CD14-positive monocyte (primary cell): ENCODE results near the gene MYO5C. TPM values are rescaled to one million over a fixed set of nuclear protein-coding genes. Genes with fewer than 3 reads are reported as not detected.

Experiments used
- DNase-seq, 3 donors: peaks; one replicate each; pipeline ENCODE4 v3.0.0-alpha.2; 2011 to 2022
- H2AFZ ChIP-seq: 2 replicates; pipeline ENCODE4 v1.6.0; 2012; ENCODE audit warnings: mild to moderate bottlenecking, low read depth, low read length, inconsistent platforms; ENCODE audit not compliant: insufficient read depth, poor library complexity, severe bottlenecking
- H3K27ac ChIP-seq, 2 donors: 1 replicate in 1 of 2; 2 replicates in 1 of 2; pipeline ENCODE4 v1.5.1; 2012 to 2013; ENCODE audit warnings: low read length in 2 of 2, control low read depth in 1 of 2, inconsistent platforms in 1 of 2, low read depth in 1 of 2, mild to moderate bottlenecking in 1 of 2
- H3K27me3 ChIP-seq, 2 donors: one replicate each; pipeline versions ENCODE4 v1.6.0 to v1.6.1; 2011 to 2013; ENCODE audit warnings: low read length in 2 of 2; ENCODE audit not compliant: control insufficient read depth in 2 of 2, insufficient read depth in 2 of 2
- H3K36me3 ChIP-seq, 2 donors: replicated peaks in 1 of 2; 1 replicate in 1 of 2; 2 replicates in 1 of 2; pipeline versions ENCODE4 v1.5.1 to v1.6.1; 2012 to 2013; ENCODE audit warnings: low read length in 2 of 2, control low read depth in 1 of 2, inconsistent platforms in 1 of 2, mild to moderate bottlenecking in 1 of 2; ENCODE audit not compliant: insufficient read depth in 2 of 2, control insufficient read depth in 1 of 2
- H3K4me1 ChIP-seq, 2 donors: 1 replicate in 1 of 2; 2 replicates in 1 of 2; pipeline versions ENCODE4 v1.5.1 to v1.6.1; 2012 to 2013; ENCODE audit warnings: low read length in 2 of 2, control low read depth in 1 of 2, inconsistent platforms in 1 of 2, mild to moderate bottlenecking in 1 of 2, moderate library complexity in 1 of 2; ENCODE audit not compliant: insufficient read depth in 2 of 2, control insufficient read depth in 1 of 2
- H3K4me2 ChIP-seq: replicated peaks from 2 replicates; pipeline ENCODE3; 2012; ENCODE audit warnings: low read length, moderate library complexity, mild to moderate bottlenecking; ENCODE audit not compliant: poor library complexity, severe bottlenecking; ENCODE audit errors: extremely low read depth
- H3K4me3 ChIP-seq, 3 experiments: fragments of 200-600 bp in 1 of 3; sonication (generic) in 1 of 3; replicated peaks in 1 of 3; 1 replicate in 2 of 3; 2 replicates in 1 of 3; pipeline ENCODE4 v1.5.1; 2011 to 2013; ENCODE audit warnings: low read length in 3 of 3, mild to moderate bottlenecking in 3 of 3, control low read depth in 2 of 3, low read depth in 2 of 3, inconsistent platforms in 1 of 3, moderate library complexity in 1 of 3
- H3K79me2 ChIP-seq: 2 replicates; pipeline ENCODE4 v1.6.0; 2012; ENCODE audit warnings: mild to moderate bottlenecking, control low read depth, inconsistent platforms, low read length, moderate library complexity; ENCODE audit not compliant: insufficient read depth
- H3K9ac ChIP-seq: 2 replicates; pipeline ENCODE4 v1.6.0; 2017; ENCODE audit warnings: low read length, mild to moderate bottlenecking; ENCODE audit not compliant: insufficient read depth, poor library complexity, severe bottlenecking
- H3K9me3 ChIP-seq, 2 donors: replicated peaks in 1 of 2; 1 replicate in 1 of 2; 2 replicates in 1 of 2; pipeline versions ENCODE4 v1.5.1 to v1.6.1; 2012 to 2013; ENCODE audit warnings: low read length in 2 of 2, control low read depth in 1 of 2; ENCODE audit not compliant: control insufficient read depth in 1 of 2, insufficient read depth in 1 of 2
- H4K20me1 ChIP-seq: 2 replicates; pipeline ENCODE4 v1.6.0; 2012; ENCODE audit warnings: mild to moderate bottlenecking, low read length, control low read depth, moderate library complexity; ENCODE audit not compliant: insufficient read depth
- H3K27ac Mint-ChIP-seq, 7 donors: one replicate each; pipeline ENCODE4 v1.8.0; 2020; ENCODE audit warnings: mild to moderate bottlenecking in 7 of 7, mixed read lengths in 7 of 7, moderate library complexity in 6 of 7, inconsistent platforms in 2 of 7
- H3K27me3 Mint-ChIP-seq, 3 donors: one replicate each; pipeline ENCODE4 v1.8.0; 2021 to 2022; ENCODE audit warnings: low read depth in 3 of 3, mild to moderate bottlenecking in 3 of 3, mixed read lengths in 3 of 3, moderate library complexity in 3 of 3, inconsistent platforms in 1 of 3
- H3K36me3 Mint-ChIP-seq, 2 donors: one replicate each; pipeline ENCODE4 v1.8.0; 2020; ENCODE audit warnings: mixed read lengths in 2 of 2, inconsistent platforms in 1 of 2, mild to moderate bottlenecking in 1 of 2
- H3K4me1 Mint-ChIP-seq: one replicate; pipeline ENCODE4 v1.8.0; 2020; ENCODE audit warnings: mild to moderate bottlenecking, mixed read lengths
- H3K4me3 Mint-ChIP-seq, 2 donors: one replicate each; pipeline ENCODE4 v1.8.0; 2020; ENCODE audit warnings: mild to moderate bottlenecking in 2 of 2, mixed read lengths in 2 of 2, moderate library complexity in 1 of 2
- H3K9me3 Mint-ChIP-seq, 7 donors: one replicate each; pipeline ENCODE4 v1.8.0; 2020 to 2022; ENCODE audit warnings: mixed read lengths in 7 of 7, mild to moderate bottlenecking in 6 of 7, moderate library complexity in 6 of 7, inconsistent platforms in 2 of 7
- CTCF ChIP-seq: fragments of 200-600 bp; IDR thresholded peaks from one replicate; pipeline ENCODE4 v1.8.0; 2022; ENCODE audit warnings: antibody characterized with exemption, mild to moderate bottlenecking
- WGBS: methylation state at CpG from one replicate; pipeline ENCODE4 v1.1.5; 2013; ENCODE audit warnings: missing lambda C conversion rate; ENCODE audit not compliant: insufficient coverage; 5-methylcytosine and 5-hydroxymethylcytosine counted together
- intact Hi-C, 2 donors: fragments of 100-400 bp; cut with micrococcal nuclease; formaldehyde crosslinking; loops; one replicate each; pipeline versions ENCODE4 v1.15.0 to v1.15.1; 2023
- polyA plus RNA-seq, 3 donors: library from polyadenylated mRNA; depleted of rRNA in 1 of 3; unstranded in 2 of 3; stranded (reverse) in 1 of 3; fragments of 300-500 nt in 2 of 3; fragments of >200 nt in 1 of 3; fragmentation: Illumina TruSeq in 2 of 3; gene quantifications; 1 replicate in 2 of 3; 2 replicates in 1 of 3; pipeline ENCODE4 v1.2.3, GENCODE V29; 2012 to 2021

Gene MYO5C
- polyA plus RNA-seq, 3 donors, result 0.20 TPM; not detected in 2

GRCh38 chr15:52338891-52339290 is 43.3 kb upstream of the MYO5C start:
- peaks cover 6% of the 10 kb centered on the region for H4K20me1 ChIP-seq
- WGBS, result no CpG with 5 or more reads among the region's 1 CpG

GRCh38 chr15:52338058-52338457 is 42.5 kb upstream of the MYO5C start:
- Histone ChIP-seq H3K79me2 (no peaks in the 10 kb centered on the region), H3K4me3 (no peak overlapping the region), H2AFZ (no peak overlapping the region), H3K9me3 (no peaks in the 10 kb centered on the region), H3K4me2 (no peak overlapping the region), H3K27me3 (no peaks in the 10 kb centered on the region), H3K9ac (no peak overlapping the region), H4K20me1 (peaks cover 6% of the 10 kb centered on the region), H3K36me3 (peaks cover 71 to 97% of the 10 kb centered on the region in 2 donors), H3K27ac (no peak overlapping the region), H3K4me1 (no peaks in the 10 kb centered on the region)
- no peaks in the 10 kb centered on the region for H3K4me1 Mint-ChIP-seq
- no peaks in the 10 kb centered on the region for H3K9me3 Mint-ChIP-seq
- WGBS, result no CpG with 5 or more reads among the region's 3 CpGs
- TF ChIP-seq CTCF, result no peak
- peak overlapping the region in 1 of 7 donors; percentile 51 for H3K27ac Mint-ChIP-seq
- DNase-seq, result no peak
- H3K27me3 Mint-ChIP-seq, result no peaks in the 10 kb centered on the region
- H3K4me3 Mint-ChIP-seq, result no peak overlapping the region
- peaks cover 74 to 86% of the 10 kb centered on the region in 2 donors for H3K36me3 Mint-ChIP-seq
- intact Hi-C loops, result loop anchor here in 1 of 2 donors (10.0 kb wide), 1 partner anchor 397 kb away; no protein-coding TSS in a partner anchor

More at GRCh38 chr15:52338891-52339290, 43.3 kb upstream of the MYO5C start:
- H3K4me1 Mint-ChIP-seq, result no peaks in the 10 kb centered on the region
- peaks cover 71 to 95% of the 10 kb centered on the region in 2 donors for H3K36me3 ChIP-seq
- H3K27me3 ChIP-seq, result no peaks in the 10 kb centered on the region
- peaks cover 74 to 84% of the 10 kb centered on the region in 2 donors for H3K36me3 Mint-ChIP-seq
- H3K27me3 Mint-ChIP-seq, result no peaks in the 10 kb centered on the region
- H3K4me2 ChIP-seq, result no peak overlapping the region
- TF ChIP-seq CTCF, result no peak
- H3K9ac ChIP-seq, result no peak overlapping the region
- no peak for DNase-seq
- no peak overlapping the region for H2AFZ ChIP-seq
- no peak overlapping the region for H3K27ac Mint-ChIP-seq
- H3K9me3 Mint-ChIP-seq, result no peaks in the 10 kb centered on the region
- no peaks in the 10 kb centered on the region for H3K4me1 ChIP-seq
- no peak overlapping the region for H3K4me3 Mint-ChIP-seq
- no peak overlapping the region for H3K27ac ChIP-seq
- H3K79me2 ChIP-seq, result no peaks in the 10 kb centered on the region
- no peaks in the 10 kb centered on the region for H3K9me3 ChIP-seq
- intact Hi-C loops, result loop anchor here in 1 of 2 donors (10.0 kb wide), 1 partner anchor 396 kb away; no protein-coding TSS in a partner anchor
- no peak overlapping the region for H3K4me3 ChIP-seq
